Peyer's patch (tissue), 4 donors: ENCODE measurements around the gene GARIN3.

Experiments used
- POLR2A ChIP-seq, 2 donors: fragments of 450-650 bp; IDR thresholded peaks; one replicate each; pipeline ENCODE4 v1.5.1; 2017; ENCODE audit warnings: antibody characterized with exemption in 2 of 2, mild to moderate bottlenecking in 2 of 2, moderate library complexity in 2 of 2
- TF ChIP-seq, protein P1 (sequence below), 6 experiments: fragments of 450-650 bp in 4 of 6; fragments of 200-600 bp in 2 of 6; sonication (generic) in 1 of 6; IDR thresholded peaks; one replicate each; pipeline ENCODE4 v1.5.1; 2017 to 2019; ENCODE audit warnings: antibody characterized with exemption in 6 of 6, mild to moderate bottlenecking in 3 of 6, moderate library complexity in 1 of 6

DNA sequence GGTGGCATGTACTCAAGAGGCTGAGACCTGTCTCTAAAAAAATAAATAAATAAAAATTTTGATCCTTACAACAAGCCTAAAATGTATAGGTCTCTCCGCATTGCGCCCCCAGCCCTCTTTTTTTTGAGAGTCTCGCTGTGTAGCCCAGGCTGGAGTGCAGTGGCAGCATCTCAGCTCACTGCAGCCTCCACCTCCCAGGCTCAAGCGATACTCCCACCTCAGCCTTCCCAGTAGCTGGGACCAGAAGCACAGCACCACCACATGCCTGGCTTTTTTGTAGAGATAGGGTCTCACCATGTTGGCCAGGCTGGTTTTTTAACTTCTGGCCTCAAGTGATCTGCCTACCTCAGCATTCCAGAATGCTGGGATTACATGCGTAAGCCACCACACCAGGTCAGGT lies 2.2 kb upstream of the GARIN3 start:
- TF ChIP-seq POLR2A (IDR thresholded peaks at IDR 0.05), result no peak
- TF ChIP-seq, protein P1, sequence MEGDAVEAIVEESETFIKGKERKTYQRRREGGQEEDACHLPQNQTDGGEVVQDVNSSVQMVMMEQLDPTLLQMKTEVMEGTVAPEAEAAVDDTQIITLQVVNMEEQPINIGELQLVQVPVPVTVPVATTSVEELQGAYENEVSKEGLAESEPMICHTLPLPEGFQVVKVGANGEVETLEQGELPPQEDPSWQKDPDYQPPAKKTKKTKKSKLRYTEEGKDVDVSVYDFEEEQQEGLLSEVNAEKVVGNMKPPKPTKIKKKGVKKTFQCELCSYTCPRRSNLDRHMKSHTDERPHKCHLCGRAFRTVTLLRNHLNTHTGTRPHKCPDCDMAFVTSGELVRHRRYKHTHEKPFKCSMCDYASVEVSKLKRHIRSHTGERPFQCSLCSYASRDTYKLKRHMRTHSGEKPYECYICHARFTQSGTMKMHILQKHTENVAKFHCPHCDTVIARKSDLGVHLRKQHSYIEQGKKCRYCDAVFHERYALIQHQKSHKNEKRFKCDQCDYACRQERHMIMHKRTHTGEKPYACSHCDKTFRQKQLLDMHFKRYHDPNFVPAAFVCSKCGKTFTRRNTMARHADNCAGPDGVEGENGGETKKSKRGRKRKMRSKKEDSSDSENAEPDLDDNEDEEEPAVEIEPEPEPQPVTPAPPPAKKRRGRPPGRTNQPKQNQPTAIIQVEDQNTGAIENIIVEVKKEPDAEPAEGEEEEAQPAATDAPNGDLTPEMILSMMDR (IDR thresholded peaks at IDR 0.05), result no peak
